Fibroblast of skin of left quadriceps (primary cell): Measurements from ENCODE around the gene COL8A1.
A peak's percentile ranks its signal among the peaks of the same experiment; 100 is the strongest.

Experiments used
- DNase-seq, 2 experiments: peaks; one replicate each; pipeline ENCODE4 v3.0.0-alpha.2; 2013; ENCODE audit warnings: low read depth in 2 of 2

COL8A1 gene

DNA sequence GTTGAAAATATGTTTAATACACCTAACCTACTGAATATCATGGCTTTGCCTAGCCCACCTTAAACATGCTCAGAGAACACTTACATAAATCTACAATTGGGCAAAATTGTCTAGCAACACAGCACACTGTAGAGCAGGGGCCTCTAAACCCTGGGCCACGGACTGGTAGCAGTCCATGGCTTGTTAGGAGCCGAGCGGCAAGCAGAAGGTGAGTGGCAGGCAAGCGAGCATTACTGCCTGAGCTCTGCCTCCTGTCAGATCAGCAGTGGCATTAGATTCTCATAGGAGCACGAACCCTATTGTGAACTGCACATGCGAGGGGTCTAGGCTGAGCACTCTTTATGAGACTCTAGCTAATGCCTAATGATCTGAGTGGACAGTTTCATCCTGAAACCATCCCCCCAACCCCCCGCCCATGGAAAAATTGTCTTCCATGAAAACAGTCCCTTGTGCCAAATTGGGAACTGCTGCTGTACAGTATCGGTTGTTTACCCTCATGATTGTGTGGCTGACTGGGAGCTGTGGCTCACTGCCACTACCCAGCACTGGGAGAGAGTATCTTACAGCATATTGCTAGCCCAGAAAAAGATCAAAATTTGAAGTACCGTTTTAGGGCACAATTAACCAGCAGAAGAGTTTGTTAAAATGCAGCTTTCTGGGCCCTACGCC is 205.3 kb downstream of the COL8A1 start:
- DNase-seq = no peak

DNA sequence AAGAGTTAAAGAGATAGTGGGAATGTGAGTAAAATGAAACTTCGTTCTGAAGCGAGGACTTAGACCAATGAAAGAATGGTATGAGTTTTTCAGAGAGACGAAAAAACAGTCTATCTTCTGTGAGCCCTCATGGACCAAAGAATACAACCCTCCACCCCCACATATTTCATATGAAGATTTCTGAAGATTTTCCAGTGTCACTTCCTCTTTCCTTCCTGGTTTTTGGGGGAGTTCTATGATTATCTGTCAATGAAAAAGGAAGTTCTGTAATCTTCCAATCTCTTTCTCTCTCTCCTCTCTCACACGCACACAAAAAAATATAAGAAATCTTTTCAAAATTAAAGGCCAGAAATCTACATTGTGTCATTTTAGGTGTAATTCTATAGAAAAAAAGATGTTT is 206.9 kb downstream of the COL8A1 start:
- DNase-seq = no peak

DNA sequence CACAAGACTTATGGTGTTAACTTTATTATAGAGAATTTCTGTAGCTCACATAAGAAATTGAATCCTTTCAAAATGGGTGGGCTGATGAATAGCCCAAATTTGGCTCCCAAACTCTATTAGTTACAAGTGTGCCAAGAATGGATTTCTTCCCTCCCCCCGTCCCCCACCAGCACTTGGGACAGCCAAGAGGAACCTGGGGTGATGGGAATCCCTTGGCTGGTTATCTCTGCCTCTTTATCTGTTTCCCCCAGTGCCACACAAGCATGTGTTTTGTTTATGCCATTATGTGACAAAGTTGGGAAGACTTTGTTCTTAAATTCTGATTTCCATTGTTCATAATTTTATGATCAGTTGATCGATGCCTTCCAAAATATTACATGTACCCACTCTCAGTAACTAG is 207.6 kb downstream of the COL8A1 start:
- no peak for DNase-seq

DNA sequence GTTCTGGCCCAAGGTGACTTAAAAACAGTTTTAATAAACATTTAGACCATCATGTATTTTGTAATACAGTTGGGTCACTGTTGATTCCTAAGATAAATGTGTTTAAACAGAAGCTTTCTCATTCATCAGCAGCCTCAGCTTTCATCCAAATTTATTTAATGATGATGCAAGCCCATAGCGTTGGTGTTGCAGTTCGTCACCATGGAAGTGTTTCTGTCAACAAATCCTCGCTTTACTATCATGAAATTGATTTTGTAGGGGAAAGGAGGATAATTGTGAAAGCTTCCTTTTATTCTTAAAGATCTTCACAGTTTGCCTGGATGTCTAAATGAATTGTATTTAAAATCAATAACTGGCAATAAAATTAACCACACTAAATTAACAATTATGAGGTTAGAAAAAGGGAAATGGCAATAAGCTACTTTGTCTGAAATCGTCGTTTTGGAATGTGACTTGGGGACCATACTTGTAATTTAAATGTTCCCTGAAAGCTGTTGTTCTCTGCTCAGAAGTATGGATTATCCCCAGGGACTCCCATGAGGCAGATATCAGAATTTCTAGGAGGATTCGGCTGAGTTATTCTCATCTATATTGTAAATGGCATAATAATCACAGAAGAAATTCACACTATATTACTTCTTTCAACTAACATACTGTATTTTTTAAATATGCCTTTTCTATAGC is 208.2 kb downstream of the COL8A1 start:
- peak in 1 of 2 experiments; percentile 45 for DNase-seq

DNA sequence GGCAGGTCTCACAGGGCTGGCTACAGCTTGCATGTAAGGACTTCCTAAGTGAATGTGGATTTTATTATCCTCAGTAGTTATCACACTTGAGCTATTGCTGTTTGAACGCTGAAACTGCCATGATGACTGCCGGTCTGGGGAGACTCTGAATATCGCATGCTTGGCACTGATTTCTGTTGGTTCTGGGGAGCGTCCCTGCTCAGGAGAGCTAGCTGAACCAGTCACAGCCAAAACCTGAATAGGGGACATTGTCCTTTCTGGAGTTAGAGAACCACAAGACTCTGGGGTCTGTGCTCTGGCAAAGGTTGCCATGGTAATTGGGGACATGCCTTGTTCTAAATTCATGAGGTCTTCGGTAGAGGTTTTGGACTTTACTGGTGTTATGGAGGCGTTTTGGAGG is 210.0 kb downstream of the COL8A1 start:
- DNase-seq = no peak
